OCI-LY7 (cell line): ENCODE data around the gene PRMT6. TPM values are rescaled to one million over a fixed set of nuclear protein-coding genes. Genes with fewer than 3 reads are reported as not detected.

Experiments used
- BruUV-seq: library from RNA; stranded (reverse); fragments of 400-500 nt; replicated peaks from 2 replicates; lab custom pipeline; 2021; lab: Mats Ljungman, UMichigan
- CTCF ChIA-PET: fragments of 300-600 bp; sonication (Branson Sonifier 250); formaldehyde crosslinking; loops from one replicate; lab custom pipeline; 2022; ENCODE audit warnings: antibody characterized with exemption; ENCODE audit not compliant: unreplicated experiment; lab: Charles Lee
- POLR2A ChIA-PET: fragments of 300-600 bp; sonication (Branson Sonifier 250); formaldehyde crosslinking; loops from one replicate; lab custom pipeline; 2022; ENCODE audit warnings: antibody characterized with exemption; lab: Charles Lee
- DNase-seq: peaks from one replicate; pipeline ENCODE4 v3.0.0-alpha.2; 2015; ENCODE audit warnings: low spot score
- H2AFZ ChIP-seq: fragments of 200-600 bp; sonication (generic), shearing (Covaris generic); 2 replicates; pipeline ENCODE4 v1.6.1; 2014; ENCODE audit warnings: mild to moderate bottlenecking, antibody characterized with exemption, low read length, moderate library complexity
- H3K27ac ChIP-seq: fragments of 200-600 bp; sonication (generic); 2 replicates; pipeline ENCODE4 v1.5.1; 2014; ENCODE audit warnings: mixed run types, low read depth, mild to moderate bottlenecking, moderate library complexity, low read length, inconsistent platforms; ENCODE audit not compliant: poor library complexity, severe bottlenecking
- H3K36me3 ChIP-seq: fragments of 200-600 bp; sonication (generic); 2 replicates; pipeline ENCODE4 v1.6.1; 2014; ENCODE audit warnings: mild to moderate bottlenecking, antibody characterized with exemption, low read length, moderate library complexity, mixed read lengths; ENCODE audit not compliant: insufficient read depth
- H3K4me1 ChIP-seq: fragments of 200-600 bp; sonication (generic); 2 replicates; pipeline ENCODE4 v1.5.1; 2014; ENCODE audit warnings: mild to moderate bottlenecking, low read length; ENCODE audit not compliant: insufficient read depth, poor library complexity, severe bottlenecking
- H3K4me2 ChIP-seq: fragments of 200-600 bp; sonication (generic); 2 replicates; pipeline ENCODE4 v1.6.1; 2014; ENCODE audit warnings: mild to moderate bottlenecking, low read length
- H3K4me3 ChIP-seq: fragments of 200-600 bp; sonication (generic); 2 replicates; pipeline ENCODE4 v1.5.1; 2014; ENCODE audit warnings: mild to moderate bottlenecking, low read depth, low read length; ENCODE audit not compliant: poor library complexity, severe bottlenecking
- H3K79me2 ChIP-seq: fragments of 200-600 bp; sonication (generic); 2 replicates; pipeline ENCODE4 v1.6.1; 2016; ENCODE audit warnings: low read depth, mild to moderate bottlenecking, low read length, moderate library complexity, mixed read lengths; ENCODE audit not compliant: insufficient read depth
- H3K9me2 ChIP-seq: fragments of 200-600 bp; sonication (generic); 2 replicates; pipeline ENCODE4 v1.6.1; 2016; ENCODE audit warnings: mild to moderate bottlenecking, low read length, mixed read lengths; ENCODE audit not compliant: insufficient read depth
- H3K9me3 ChIP-seq: fragments of 200-600 bp; sonication (generic); 2 replicates; pipeline ENCODE4 v1.6.1; 2014; ENCODE audit warnings: mild to moderate bottlenecking, mixed run types, low read length, mixed read lengths
- H4K20me1 ChIP-seq: fragments of 200-600 bp; sonication (generic); 2 replicates; pipeline ENCODE4 v1.6.1; 2014; ENCODE audit warnings: mild to moderate bottlenecking, antibody characterized with exemption, low read length, moderate library complexity, mixed read lengths; ENCODE audit not compliant: insufficient read depth
- CTCF ChIP-seq: fragments of 200-600 bp; sonication (generic); conservative IDR thresholded peaks from 2 replicates; pipeline ENCODE4 v1.5.1; 2014; ENCODE audit warnings: mild to moderate bottlenecking, antibody characterized with exemption, low read length, moderate library complexity, mixed read lengths
- EZH2phosphoT487 ChIP-seq: fragments of 200-600 bp; sonication (generic); IDR thresholded peaks from 2 replicates; pipeline ENCODE4 v1.6.1; 2018; ENCODE audit warnings: low read depth, borderline replicate concordance, mild to moderate bottlenecking, mixed run types, antibody characterized with exemption, low read length, moderate library complexity, mixed read lengths
- intact Hi-C: fragments of 100-400 bp; cut with micrococcal nuclease; formaldehyde crosslinking; loops from one replicate; pipeline ENCODE4 v1.10.0; 2022; ENCODE audit not compliant: unreplicated experiment
- total RNA-seq, 2 experiments: library from RNA; depleted of rRNA in 1 of 2; stranded (reverse); fragments of >200 nt in 1 of 2; shearing (Covaris generic) in 1 of 2; gene quantifications; 2 replicates each; pipeline ENCODE4 v1.2.3, GENCODE V29; 2014 to 2022

The PRMT6 gene
- total RNA-seq, 2 experiments from 2014 or later: 41.7 to 42.9 TPM

GRCh38 chr1:107105914-107106313 is 49.4 kb downstream of the PRMT6 start:
- no peak for TF ChIP-seq EZH2phosphoT487
- TF ChIP-seq CTCF: no peak
- Histone ChIP-seq H3K27ac (no peak overlapping the region), H2AFZ (0 out of 2 replicates have a peak overlapping the region, but pooled peaks have one; percentile 8), H3K4me3 (no peak overlapping the region), H3K9me3 (no peaks in the 10 kb centered on the region), H3K4me2 (no peak overlapping the region), H3K9me2 (no peaks in the 10 kb centered on the region), H3K36me3 (no peaks in the 10 kb centered on the region), H3K4me1 (no peaks in the 10 kb centered on the region), H3K79me2 (no peaks in the 10 kb centered on the region), H4K20me1 (no peaks in the 10 kb centered on the region)
- intact Hi-C loops: no loop called here
- CTCF ChIA-PET: no interaction called here
- BruUV-seq: no TSS peak
- DNase-seq: no peak
- POLR2A ChIA-PET: interaction anchor here (0.7 to 1.6 kb wide), 2 partner anchors 16 to 1494 kb away, joined by 3 read pairs; no protein-coding TSS in a partner anchor

Other genes starting within 250 kb of the PRMT6 start
- 2.3 and 5.7 TPM in 2 replicates for gene NTNG1, start 84.4 kb downstream of the PRMT6 start, total RNA-seq (2014; rRNA removed; shearing (Covaris generic))
- gene NTNG1, start 84.4 kb downstream of the PRMT6 start, total RNA-seq (2022): 5.9 and 6.2 TPM in 2 replicates